Activated CD8-positive, alpha-beta memory T cell treated with anti-CD3 and anti-CD28 coated beads for 36 hours (primary cell): Measurements from ENCODE around the gene TICAM2. TPM values are rescaled to one million over a fixed set of nuclear protein-coding genes. Genes with fewer than 3 reads are reported as not detected.

Source experiments
- CTCF ChIA-PET: fragments of 350-600 bp; sonication (Branson Sonifier 250); formaldehyde crosslinking; loops from one replicate; lab custom pipeline; 2021; ENCODE audit warnings: antibody characterized with exemption; lab: Charles Lee
- POLR2A ChIA-PET: fragments of 350-600 bp; sonication (Branson Sonifier 250); formaldehyde crosslinking; loops from one replicate; lab custom pipeline; 2021; ENCODE audit warnings: antibody characterized with exemption; lab: Charles Lee
- total RNA-seq, 2 experiments: library from RNA; stranded (reverse); gene quantifications; one replicate each; pipeline ENCODE4 v1.2.3, GENCODE V29; 2021

The TICAM2 gene
- total RNA-seq, 2 experiments from 2014 or later = 0.15 to 1.0 TPM

DNA sequence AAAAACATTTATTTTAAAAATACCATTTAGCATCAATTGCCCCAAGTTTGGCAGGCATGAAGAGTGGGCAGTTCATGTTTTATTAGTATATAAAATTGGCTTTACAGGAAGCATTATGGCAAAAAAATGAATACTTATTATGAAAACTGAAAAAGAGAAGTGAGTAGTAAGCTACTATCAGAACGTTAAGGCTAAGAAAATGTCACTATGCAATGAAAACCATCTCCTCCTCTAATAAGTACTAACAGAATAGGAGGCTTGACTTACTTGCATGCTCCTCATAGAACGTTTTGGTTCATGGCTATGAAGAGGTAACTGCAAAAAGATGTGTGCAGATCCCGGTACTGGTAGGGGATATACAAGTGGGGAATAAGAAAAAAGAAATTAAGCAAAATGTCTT, 23.6 kb downstream of the TICAM2 start:
- CTCF ChIA-PET = no interaction called here
- POLR2A ChIA-PET = no interaction called here

GRCh38 chr5:115577741-115578140, 24.5 kb downstream of the TICAM2 start:
- ChIA-PET CTCF (interaction anchor here (0.9 kb wide), 1 partner anchor 269 kb away, joined by 4 read pairs; no protein-coding TSS in a partner anchor), POLR2A (no interaction called here)

- ChIA-PET CTCF (interaction anchor here (0.6 to 0.9 kb wide), 2 partner anchors 268 to 1992 kb away, joined by 3 to 4 read pairs; no protein-coding TSS in a partner anchor), POLR2A (no interaction called here)
Observed at GRCh38 chr5:115577329-115577728, 24.9 kb downstream of the TICAM2 start.

DNA sequence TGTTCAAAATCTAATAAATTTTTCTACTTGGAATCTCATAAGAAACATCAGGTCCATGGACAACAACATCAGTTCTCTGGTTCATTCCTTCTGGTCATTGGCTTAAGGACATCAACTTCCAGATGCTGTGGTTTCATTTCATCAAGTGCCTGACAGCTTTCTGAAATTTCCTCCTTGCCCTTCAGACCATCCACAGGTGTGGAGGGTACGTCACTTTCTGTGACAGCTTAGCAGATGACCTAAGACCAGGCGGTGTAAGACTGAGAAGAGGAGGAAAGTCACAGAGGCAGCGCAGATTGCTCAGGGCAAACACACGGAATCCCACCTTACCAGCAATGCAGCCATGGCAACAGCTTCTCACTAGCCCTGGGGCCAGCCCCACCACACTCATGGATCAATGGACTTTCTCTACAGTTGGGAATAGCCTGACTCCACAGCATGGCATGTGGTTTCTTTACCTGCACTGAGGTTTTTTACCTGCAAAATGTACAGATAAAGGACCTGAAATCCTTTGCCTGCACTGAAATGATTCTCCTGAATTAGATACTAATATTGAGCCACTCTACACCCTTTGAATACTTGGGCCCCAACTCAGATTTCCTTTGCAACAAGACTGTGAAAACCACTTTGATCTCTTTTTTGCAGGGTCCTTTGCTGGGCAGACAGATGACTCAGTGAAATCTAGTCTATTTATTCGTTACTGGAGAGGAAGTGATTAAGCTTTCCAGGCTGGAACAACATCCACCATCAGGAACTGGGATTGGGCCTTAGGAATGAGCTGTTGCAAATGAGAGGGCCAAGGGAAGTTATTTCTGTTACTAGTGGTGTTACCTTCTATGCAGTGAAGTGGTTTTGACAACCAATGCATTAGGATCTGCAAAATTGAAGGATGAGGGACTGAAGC, 26.9 kb downstream of the TICAM2 start:
- ChIA-PET CTCF (interaction anchor here (0.6 to 1.6 kb wide), 10 partner anchors 15 to 313 kb away, joined by 3 to 17 read pairs (median 6); partner anchors contain the start of gene PGGT1B), POLR2A (interaction anchor here (0.6 kb wide), 1 partner anchor 28 kb away, joined by 15 read pairs; no protein-coding TSS in a partner anchor)

GRCh38 chr5:115573133-115573532, 29.1 kb downstream of the TICAM2 start:
- ChIA-PET POLR2A (no interaction called here), CTCF (no interaction called here)

- ChIA-PET CTCF (interaction anchor here (0.9 kb wide), 1 partner anchor 259 kb away, joined by 3 read pairs; no protein-coding TSS in a partner anchor), POLR2A (no interaction called here)
Observed at GRCh38 chr5:115571441-115571878, 30.8 kb downstream of the TICAM2 start.

DNA sequence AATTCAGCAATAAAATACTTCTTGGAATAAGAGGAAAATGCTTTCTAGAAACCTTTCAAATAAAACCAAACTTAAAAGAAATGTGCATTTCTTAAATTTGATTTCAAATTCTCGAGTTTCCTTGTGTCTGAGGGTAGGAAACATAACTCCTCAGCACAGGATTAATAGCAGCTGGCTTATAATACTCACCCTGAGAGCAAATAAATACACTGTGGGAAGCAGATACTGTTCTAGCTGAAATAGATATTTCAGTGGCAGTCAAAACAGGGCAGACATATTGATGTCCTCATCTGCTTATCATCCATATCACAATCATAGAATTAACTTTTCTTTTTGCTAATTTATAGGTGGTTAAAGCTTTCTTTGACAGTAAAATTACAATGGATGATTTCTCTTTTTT, 33.6 kb downstream of the TICAM2 start:
- ChIA-PET CTCF (no interaction called here), POLR2A (no interaction called here)

- ChIA-PET CTCF (no interaction called here), POLR2A (no interaction called here)
Observed at GRCh38 chr5:115565233-115565632, 37.0 kb downstream of the TICAM2 start.

GRCh38 chr5:115561176-115561575, 41.1 kb downstream of the TICAM2 start:
- CTCF ChIA-PET = interaction anchor here (1.5 kb wide), 1 partner anchor 14 kb away, joined by 7 read pairs; no protein-coding TSS in a partner anchor
- POLR2A ChIA-PET = no interaction called here

DNA sequence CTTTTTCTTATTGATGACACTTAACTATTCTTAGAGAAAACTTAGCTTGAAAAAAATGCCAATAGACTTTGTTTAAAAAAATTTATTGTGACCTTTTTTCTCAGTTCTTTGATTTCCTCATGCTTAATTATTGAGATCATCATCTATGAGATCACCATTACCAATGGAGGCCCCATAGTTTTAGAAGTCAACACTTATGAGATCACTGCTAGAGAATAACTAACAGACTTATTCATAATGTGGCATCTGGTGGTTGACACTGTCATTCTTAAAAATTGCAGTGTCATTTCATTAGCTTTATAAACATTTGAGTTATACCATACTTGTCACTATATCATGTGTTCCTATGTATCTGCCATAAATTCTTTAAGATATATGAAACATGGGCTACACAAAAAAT, 42.8 kb downstream of the TICAM2 start:
- ChIA-PET POLR2A (no interaction called here), CTCF (interaction anchor here (1.5 kb wide), 1 partner anchor 15 kb away, joined by 7 read pairs; no protein-coding TSS in a partner anchor)

- POLR2A ChIA-PET = no interaction called here
- CTCF ChIA-PET = no interaction called here
Observed at GRCh38 chr5:115558388-115558956, 43.8 kb downstream of the TICAM2 start.

DNA sequence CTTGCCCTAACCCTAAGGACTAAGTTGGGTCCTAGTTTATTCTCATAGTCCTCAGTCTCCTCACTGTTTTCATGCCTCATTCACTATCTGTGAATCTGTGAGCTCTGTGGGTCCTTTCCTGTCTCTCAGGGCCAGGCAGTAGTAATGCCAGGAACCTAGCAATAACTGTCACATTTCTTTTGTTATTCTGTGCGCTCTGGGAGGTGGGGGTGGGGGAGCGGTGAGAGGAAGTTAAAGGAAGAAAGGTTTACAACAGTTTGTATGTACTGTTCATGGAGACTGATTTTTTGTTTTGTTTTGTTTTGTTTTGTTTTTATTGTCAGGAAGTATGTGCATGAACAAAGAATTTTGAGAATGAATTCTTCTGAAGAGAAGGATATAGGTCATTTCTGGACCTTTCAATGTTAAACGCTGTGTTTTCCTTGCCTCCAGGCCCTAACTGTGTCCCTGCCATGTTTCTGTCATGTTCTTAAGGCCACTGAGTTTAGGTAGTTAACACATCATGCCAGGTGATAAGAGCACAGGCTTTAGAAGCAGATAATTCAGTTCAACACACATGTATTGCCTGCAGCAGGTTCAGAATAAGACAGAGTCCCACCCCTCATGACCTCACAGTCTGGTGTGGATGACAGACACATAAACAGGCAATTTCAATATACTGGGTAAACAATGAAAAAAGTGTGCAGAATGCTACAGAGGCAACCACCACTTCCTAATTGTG, 44.5 kb downstream of the TICAM2 start:
- ChIA-PET POLR2A (no interaction called here), CTCF (no interaction called here)

DNA sequence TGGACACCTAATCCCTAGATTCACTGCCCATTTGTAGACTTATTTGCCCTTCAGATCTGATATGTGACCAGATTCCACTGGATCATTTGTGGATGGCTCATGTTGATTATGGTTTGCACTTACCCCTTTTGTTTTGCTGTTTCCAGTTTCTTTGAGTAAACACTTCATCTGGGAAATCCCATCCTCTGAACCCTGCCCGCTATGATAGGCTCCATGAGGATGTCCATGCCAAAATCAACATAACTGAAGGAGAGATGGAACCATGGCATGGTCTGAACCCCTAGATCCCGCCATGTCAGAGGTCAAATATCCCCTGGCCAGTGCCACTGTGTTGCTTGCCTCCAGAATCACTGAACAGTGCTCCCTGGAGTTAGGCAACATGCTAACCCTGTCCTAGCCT, 46.0 kb downstream of the TICAM2 start:
- ChIA-PET POLR2A (no interaction called here), CTCF (no interaction called here)

DNA sequence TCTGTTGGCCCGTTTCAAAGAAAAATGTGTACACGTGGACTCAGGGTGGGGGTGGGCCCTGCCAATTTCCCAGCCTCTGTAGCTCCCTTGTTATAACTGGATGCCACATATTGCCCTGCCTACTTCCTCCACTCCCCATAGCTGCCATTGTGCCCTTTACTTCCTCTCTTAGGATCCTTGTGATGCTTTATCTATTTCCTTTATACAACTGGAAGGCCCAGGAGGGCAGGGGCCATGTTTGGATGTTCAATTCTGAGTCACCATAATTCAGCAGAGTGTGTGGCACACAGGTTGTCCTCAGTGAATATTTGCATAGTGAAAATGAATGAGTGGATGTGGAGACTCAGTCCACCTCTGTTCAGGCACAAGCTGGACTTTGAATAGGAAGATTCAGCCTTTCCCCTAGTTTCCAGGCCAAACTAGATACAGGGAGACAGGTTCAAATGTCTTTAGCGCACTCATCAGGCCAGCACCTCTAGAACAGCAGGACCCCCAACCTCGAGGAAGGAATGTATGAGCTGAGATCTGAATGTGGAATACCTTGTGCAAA, 47.1 kb downstream of the TICAM2 start:
- ChIA-PET POLR2A (no interaction called here), CTCF (interaction anchor here (1.0 kb wide), 1 partner anchor 46 kb away, joined by 4 read pairs; no protein-coding TSS in a partner anchor)

DNA sequence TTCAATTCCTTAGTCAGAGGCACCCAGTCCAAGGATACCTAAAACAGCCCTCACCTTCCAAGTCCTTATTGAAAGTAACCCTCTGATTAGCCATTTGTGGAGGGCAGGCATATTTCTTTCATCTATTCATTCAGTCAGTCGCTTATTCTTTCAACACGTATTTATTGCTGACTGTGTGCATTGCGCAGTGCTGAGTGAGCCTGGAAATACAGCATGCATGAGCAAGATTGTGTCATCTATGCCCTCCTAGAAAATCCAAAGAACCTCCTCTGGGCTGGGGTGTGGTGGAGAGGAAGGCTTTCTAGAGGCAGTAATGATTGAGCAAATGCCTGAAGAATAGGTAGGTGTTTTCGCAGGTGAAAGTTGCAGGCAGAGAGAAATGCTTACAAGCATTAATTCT, 49.2 kb downstream of the TICAM2 start:
- CTCF ChIA-PET = no interaction called here
- POLR2A ChIA-PET = no interaction called here

GRCh38 chr5:115551415-115551814, 50.9 kb downstream of the TICAM2 start:
- POLR2A ChIA-PET = no interaction called here

DNA sequence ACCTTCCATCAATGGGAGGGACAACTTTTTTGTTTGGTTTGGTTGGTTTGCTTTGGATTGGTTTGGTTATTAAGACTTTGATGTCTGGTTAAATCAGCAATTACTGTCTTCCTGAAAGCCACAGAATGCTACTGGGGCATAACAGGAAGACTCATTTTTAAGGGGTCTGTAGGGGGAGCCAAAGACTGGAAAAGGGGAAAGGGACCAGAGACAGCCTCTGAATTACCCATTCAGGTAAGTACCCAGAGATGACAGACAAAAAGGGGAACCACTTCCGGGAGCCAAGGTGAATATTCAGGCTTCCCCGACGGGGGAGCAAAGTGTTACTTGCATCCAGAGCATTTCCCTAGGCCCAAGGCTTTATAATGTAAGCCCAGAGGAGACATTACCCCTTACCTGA, 53.1 kb downstream of the TICAM2 start:
- CTCF ChIA-PET = no interaction called here

More at GRCh38 chr5:115551415-115551814, 50.9 kb downstream of the TICAM2 start:
- CTCF ChIA-PET = interaction anchor here (1.0 kb wide), 1 partner anchor 287 kb away, joined by 4 read pairs; no protein-coding TSS in a partner anchor

DNA sequence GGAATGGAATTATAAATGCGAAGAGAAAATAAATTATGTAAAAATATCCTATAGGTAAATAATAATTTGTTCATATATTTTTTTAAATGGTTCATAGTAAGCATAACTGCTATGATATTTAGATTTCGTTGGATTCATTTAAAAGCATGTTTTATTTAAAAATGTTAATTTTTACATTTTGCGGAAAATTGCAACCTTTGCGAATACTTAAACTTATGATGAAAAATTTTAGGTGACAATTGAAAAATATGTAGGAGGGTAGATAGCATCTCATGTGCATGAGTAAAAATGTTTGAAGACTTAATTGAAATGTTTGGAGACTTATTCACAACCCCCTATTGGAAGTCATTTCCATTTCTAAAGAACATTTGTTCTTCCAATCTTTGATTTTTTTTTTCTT, 53.6 kb downstream of the TICAM2 start:
- ChIA-PET POLR2A (no interaction called here), CTCF (no interaction called here)

More for the DNA sequence above, 53.1 kb downstream of the TICAM2 start:
- POLR2A ChIA-PET = no interaction called here

GRCh38 chr5:115545351-115545882, 56.9 kb downstream of the TICAM2 start:
- POLR2A ChIA-PET = interaction anchor here (0.9 to 1.3 kb wide), 3 partner anchors 250 to 531 kb away, joined by 3 to 4 read pairs (median 3); partner anchors contain the start of genes AP3S1 and ATG12
- CTCF ChIA-PET = interaction anchor here (0.6 kb wide), 1 partner anchor 29 kb away, joined by 3 read pairs; no protein-coding TSS in a partner anchor
